HEK293 (cell line): ENCODE results near the gene TNFRSF25.

Source experiments
- EGR2 ChIP-seq: fragments of 450-650 bp; formaldehyde crosslinking; IDR thresholded peaks from 2 replicates; pipeline ENCODE4 v1.5.1; 2016; ENCODE audit warnings: low read depth, missing biosample characterization, missing genetic modification characterization
- GLIS2 ChIP-seq: fragments of 450-650 bp; formaldehyde crosslinking; IDR thresholded peaks from 2 replicates; pipeline ENCODE4 v1.5.1; 2016; ENCODE audit warnings: missing biosample characterization, missing genetic modification characterization
- KLF8 ChIP-seq: fragments of 450-650 bp; formaldehyde crosslinking; IDR thresholded peaks from 2 replicates; pipeline ENCODE4 v1.5.1; 2016; ENCODE audit warnings: missing biosample characterization, missing genetic modification characterization
- SP7 ChIP-seq: fragments of 450-650 bp; formaldehyde crosslinking; IDR thresholded peaks from 2 replicates; pipeline ENCODE4 v1.5.1; 2016; ENCODE audit warnings: missing biosample characterization, missing genetic modification characterization
- ZBTB26 ChIP-seq: fragments of 450-650 bp; formaldehyde crosslinking; optimal IDR thresholded peaks from 2 replicates; pipeline ENCODE3; 2016; ENCODE audit warnings: missing biosample characterization, mild to moderate bottlenecking, missing genetic modification characterization
- ZFHX2 ChIP-seq: fragments of 450-650 bp; formaldehyde crosslinking; conservative IDR thresholded peaks from 2 replicates; pipeline ENCODE4 v1.5.1; 2016; ENCODE audit warnings: missing biosample characterization, missing genetic modification characterization
- ZFP37 ChIP-seq: fragments of 450-650 bp; formaldehyde crosslinking; IDR thresholded peaks from 2 replicates; pipeline ENCODE4 v1.5.1; 2016; ENCODE audit warnings: missing biosample characterization, missing genetic modification characterization
- ZNF169 ChIP-seq: fragments of 450-650 bp; formaldehyde crosslinking; IDR thresholded peaks from 2 replicates; pipeline ENCODE4 v1.5.1; 2016; ENCODE audit warnings: missing biosample characterization, missing genetic modification characterization
- ZNF2 ChIP-seq: fragments of 450-650 bp; formaldehyde crosslinking; IDR thresholded peaks from 2 replicates; pipeline ENCODE4 v1.5.1; 2016; ENCODE audit warnings: missing biosample characterization, missing genetic modification characterization
- ZNF501 ChIP-seq: fragments of 450-650 bp; formaldehyde crosslinking; IDR thresholded peaks from 2 replicates; pipeline ENCODE4 v1.5.1; 2016; ENCODE audit warnings: missing biosample characterization, missing genetic modification characterization
- ZNF600 ChIP-seq: fragments of 450-650 bp; formaldehyde crosslinking; IDR thresholded peaks from 2 replicates; pipeline ENCODE4 v1.5.1; 2016; ENCODE audit warnings: missing biosample characterization, missing genetic modification characterization
- ZNF701 ChIP-seq: fragments of 450-650 bp; formaldehyde crosslinking; IDR thresholded peaks from 2 replicates; pipeline ENCODE4 v1.5.1; 2016; ENCODE audit warnings: missing biosample characterization, missing genetic modification characterization
- ZNF776 ChIP-seq: fragments of 450-650 bp; formaldehyde crosslinking; IDR thresholded peaks from 2 replicates; pipeline ENCODE4 v1.5.0; 2017; ENCODE audit warnings: missing biosample characterization, missing genetic modification characterization, borderline replicate concordance
- TF ChIP-seq, protein P1 (sequence below): fragments of 450-650 bp; formaldehyde crosslinking; IDR thresholded peaks from 2 replicates; pipeline ENCODE4 v1.5.1; 2016; ENCODE audit warnings: missing biosample characterization, missing genetic modification characterization
- TF ChIP-seq, protein P2 (sequence below): fragments of 450-650 bp; formaldehyde crosslinking; IDR thresholded peaks from 2 replicates; pipeline ENCODE4 v1.5.1; 2017; ENCODE audit warnings: missing biosample characterization, mild to moderate bottlenecking, missing genetic modification characterization, moderate library complexity
- TF ChIP-seq, protein P3 (sequence below): fragments of 450-650 bp; formaldehyde crosslinking; IDR thresholded peaks from 2 replicates; pipeline ENCODE4 v1.5.1; 2016; ENCODE audit warnings: missing biosample characterization, missing genetic modification characterization
- TF ChIP-seq, protein P4 (sequence below): sonication (generic); formaldehyde crosslinking; IDR thresholded peaks from 2 replicates; pipeline ENCODE4 v1.8.1; 2022; ENCODE audit warnings: mild to moderate bottlenecking, moderate library complexity, missing genetic modification reagents

TNFRSF25 gene

GRCh38 chr1:6475381-6476133 lies 9.6 kb upstream of the TNFRSF25 start (continued):
- TF ChIP-seq ZNF169 (tag by site-specific recombination) (no peak), GLIS2 (tag by site-specific recombination) (peak; percentile 35; the same call in 1 of the 2 replicates), ZNF501 (tag by site-specific recombination) (peak; percentile 46; the same call in 1 of the 2 replicates), ZNF776 (tag by site-specific recombination) (no peak), SP7 (tag by site-specific recombination) (peak; percentile 59), ZNF600 (peak; percentile 80), EGR2 (tag by site-specific recombination) (peak; percentile 61; the same call in 1 of the 2 replicates), ZNF701 (tag by site-specific recombination) (no peak), ZFP37 (tag by site-specific recombination) (no peak), ZFHX2 (tag by site-specific recombination) (peak; percentile 81), ZNF2 (tag by site-specific recombination) (0 out of 2 replicates have a peak, but pooled peaks have one; percentile 34), ZBTB26 (peak; percentile 17), KLF8 (tag by site-specific recombination) (peak; percentile 65; the same call in 1 of the 2 replicates)
- TF ChIP-seq, protein P1, sequence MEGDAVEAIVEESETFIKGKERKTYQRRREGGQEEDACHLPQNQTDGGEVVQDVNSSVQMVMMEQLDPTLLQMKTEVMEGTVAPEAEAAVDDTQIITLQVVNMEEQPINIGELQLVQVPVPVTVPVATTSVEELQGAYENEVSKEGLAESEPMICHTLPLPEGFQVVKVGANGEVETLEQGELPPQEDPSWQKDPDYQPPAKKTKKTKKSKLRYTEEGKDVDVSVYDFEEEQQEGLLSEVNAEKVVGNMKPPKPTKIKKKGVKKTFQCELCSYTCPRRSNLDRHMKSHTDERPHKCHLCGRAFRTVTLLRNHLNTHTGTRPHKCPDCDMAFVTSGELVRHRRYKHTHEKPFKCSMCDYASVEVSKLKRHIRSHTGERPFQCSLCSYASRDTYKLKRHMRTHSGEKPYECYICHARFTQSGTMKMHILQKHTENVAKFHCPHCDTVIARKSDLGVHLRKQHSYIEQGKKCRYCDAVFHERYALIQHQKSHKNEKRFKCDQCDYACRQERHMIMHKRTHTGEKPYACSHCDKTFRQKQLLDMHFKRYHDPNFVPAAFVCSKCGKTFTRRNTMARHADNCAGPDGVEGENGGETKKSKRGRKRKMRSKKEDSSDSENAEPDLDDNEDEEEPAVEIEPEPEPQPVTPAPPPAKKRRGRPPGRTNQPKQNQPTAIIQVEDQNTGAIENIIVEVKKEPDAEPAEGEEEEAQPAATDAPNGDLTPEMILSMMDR (tag by site-specific recombination): peak; percentile 84
- TF ChIP-seq, protein P2, sequence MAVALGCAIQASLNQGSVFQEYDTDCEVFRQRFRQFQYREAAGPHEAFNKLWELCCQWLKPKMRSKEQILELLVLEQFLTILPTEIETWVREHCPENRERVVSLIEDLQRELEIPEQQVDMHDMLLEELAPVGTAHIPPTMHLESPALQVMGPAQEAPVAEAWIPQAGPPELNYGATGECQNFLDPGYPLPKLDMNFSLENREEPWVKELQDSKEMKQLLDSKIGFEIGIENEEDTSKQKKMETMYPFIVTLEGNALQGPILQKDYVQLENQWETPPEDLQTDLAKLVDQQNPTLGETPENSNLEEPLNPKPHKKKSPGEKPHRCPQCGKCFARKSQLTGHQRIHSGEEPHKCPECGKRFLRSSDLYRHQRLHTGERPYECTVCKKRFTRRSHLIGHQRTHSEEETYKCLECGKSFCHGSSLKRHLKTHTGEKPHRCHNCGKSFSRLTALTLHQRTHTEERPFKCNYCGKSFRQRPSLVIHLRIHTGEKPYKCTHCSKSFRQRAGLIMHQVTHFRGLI (tag by site-specific recombination): no peak
- TF ChIP-seq, protein P3, sequence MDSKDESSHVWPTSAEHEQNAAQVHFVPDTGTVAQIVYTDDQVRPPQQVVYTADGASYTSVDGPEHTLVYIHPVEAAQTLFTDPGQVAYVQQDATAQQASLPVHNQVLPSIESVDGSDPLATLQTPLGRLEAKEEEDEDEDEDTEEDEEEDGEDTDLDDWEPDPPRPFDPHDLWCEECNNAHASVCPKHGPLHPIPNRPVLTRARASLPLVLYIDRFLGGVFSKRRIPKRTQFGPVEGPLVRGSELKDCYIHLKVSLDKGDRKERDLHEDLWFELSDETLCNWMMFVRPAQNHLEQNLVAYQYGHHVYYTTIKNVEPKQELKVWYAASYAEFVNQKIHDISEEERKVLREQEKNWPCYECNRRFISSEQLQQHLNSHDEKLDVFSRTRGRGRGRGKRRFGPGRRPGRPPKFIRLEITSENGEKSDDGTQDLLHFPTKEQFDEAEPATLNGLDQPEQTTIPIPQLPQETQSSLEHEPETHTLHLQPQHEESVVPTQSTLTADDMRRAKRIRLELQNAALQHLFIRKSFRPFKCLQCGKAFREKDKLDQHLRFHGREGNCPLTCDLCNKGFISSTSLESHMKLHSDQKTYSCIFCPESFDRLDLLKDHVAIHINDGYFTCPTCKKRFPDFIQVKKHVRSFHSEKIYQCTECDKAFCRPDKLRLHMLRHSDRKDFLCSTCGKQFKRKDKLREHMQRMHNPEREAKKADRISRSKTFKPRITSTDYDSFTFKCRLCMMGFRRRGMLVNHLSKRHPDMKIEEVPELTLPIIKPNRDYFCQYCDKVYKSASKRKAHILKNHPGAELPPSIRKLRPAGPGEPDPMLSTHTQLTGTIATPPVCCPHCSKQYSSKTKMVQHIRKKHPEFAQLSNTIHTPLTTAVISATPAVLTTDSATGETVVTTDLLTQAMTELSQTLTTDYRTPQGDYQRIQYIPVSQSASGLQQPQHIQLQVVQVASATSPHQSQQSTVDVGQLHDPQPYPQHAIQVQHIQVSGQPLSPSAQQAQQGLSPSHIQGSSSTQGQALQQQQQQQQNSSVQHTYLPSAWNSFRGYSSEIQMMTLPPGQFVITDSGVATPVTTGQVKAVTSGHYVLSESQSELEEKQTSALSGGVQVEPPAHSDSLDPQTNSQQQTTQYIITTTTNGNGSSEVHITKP: peak; percentile 85
- TF ChIP-seq, protein P4, sequence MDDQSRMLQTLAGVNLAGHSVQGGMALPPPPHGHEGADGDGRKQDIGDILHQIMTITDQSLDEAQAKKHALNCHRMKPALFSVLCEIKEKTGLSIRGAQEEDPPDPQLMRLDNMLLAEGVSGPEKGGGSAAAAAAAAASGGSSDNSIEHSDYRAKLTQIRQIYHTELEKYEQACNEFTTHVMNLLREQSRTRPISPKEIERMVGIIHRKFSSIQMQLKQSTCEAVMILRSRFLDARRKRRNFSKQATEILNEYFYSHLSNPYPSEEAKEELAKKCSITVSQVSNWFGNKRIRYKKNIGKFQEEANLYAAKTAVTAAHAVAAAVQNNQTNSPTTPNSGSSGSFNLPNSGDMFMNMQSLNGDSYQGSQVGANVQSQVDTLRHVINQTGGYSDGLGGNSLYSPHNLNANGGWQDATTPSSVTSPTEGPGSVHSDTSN (CRISPR knock-in tag): 0 out of 2 replicates have a peak, but pooled peaks have one; percentile 38
